GM21576 (cell line): ENCODE results near the gene PRKD2.
"Not testable (repeated sequence)": the region's sequence is repeated elsewhere in the genome, so short reads cannot be mapped to it uniquely, and the experiment has no call there.

Experiments
- ATAC-seq: cut with Tn5 transposase; IDR thresholded peaks from one replicate; pipeline ENCODE4 v1.9.1; 2021; ENCODE audit warnings: mild to moderate bottlenecking, moderate library complexity; ENCODE audit not compliant: unreplicated experiment

PRKD2 gene

DNA sequence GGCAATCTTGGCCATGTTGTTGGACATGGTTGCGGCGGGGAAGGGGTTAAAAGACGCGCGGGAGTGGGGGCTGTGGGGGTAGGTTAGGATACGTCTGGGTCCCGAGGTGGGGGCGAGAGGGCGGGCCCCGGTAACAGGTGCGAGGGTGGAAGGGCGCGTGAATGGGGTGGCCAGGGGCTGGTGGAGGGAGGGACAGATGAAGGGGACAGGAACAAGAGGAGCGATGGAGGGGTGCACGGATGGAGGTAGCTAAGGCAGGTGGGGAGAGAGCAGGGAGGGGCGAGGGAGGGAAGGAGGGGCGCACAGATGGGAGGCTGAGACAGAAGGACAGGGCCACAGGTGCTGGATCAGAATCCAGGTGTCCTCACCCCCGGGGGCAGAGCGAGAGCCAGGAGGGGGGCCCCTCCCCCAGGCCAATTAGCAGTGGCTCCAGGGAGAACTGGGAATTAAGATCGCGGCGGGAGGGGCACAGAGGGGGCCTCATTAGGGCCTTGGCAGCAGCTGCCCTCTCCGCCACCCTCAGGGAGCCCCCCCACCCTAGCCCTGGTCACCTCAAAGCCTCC is 82.2 kb downstream of the PRKD2 start:
- ATAC-seq, result no peak

DNA sequence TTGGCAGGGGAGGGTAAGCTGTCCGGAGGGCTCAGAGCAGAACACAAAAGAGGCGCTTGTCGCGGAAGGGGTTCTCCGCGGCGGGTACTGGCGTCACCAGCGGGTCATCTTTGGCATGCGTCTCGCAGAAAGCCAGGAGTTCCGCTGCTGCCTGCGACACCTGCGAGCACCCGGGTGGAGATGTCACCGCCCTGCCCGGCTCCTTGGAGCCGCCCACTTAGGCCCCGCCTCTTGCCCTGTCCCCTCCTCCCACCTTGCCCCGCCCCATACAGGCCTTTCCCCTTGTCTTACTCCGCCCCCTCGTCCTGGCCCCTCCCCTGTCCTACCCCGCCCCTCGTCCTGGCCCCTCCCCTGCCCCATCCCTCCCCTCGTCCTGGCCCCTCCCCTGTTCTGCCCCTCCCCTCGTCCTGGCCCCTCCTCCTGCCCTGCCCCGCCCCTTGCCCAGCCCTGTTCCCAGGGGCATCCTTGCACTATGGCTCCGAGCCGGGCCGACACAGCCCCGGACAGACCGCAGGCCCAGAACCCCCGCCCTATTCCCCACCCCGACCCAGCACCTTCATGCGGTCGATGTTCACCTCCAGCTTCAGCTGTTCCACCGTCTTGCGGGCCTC is 82.8 kb downstream of the PRKD2 start:
- ATAC-seq, result peak; percentile 52

DNA sequence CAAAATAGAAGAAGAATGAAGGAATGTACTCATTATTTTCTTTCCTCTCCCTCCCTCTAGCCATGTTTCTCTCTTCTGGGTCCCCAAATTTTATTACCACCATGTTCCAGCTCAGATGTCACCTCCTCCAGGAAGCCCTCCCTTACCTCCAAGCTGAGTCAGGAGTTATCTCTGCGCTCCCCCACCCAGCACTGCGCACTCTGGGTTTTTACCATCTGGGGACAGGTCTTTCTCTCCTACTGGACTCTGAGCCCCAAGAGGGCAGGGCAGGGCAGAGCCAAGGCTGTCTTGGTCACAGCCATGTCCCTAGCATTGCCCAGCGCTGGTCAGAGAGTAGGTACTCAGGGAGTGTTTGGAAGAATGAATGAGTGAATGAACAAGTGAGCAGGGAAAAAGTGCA is 83.8 kb downstream of the PRKD2 start:
- no peak for ATAC-seq

DNA sequence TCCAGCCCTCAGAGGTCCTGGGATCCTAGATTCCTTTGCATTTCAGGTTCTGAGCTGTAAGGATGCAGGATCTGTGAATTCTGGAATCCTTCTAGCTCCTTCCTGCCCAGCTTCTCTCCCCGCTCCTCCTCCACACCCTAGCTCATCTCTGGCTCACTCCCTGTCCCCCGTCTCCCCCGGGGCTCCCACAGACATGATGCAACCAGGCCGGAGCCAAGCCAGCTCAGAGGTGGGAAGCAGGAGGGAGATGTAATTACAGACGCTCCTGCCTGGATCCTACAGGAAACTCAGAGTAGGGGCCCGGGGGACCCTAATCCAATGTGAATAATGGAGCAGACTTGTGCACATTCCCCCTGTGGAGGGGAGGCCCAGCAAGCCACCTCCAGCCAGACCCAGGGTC is 85.4 kb downstream of the PRKD2 start:
- no peak for ATAC-seq

DNA sequence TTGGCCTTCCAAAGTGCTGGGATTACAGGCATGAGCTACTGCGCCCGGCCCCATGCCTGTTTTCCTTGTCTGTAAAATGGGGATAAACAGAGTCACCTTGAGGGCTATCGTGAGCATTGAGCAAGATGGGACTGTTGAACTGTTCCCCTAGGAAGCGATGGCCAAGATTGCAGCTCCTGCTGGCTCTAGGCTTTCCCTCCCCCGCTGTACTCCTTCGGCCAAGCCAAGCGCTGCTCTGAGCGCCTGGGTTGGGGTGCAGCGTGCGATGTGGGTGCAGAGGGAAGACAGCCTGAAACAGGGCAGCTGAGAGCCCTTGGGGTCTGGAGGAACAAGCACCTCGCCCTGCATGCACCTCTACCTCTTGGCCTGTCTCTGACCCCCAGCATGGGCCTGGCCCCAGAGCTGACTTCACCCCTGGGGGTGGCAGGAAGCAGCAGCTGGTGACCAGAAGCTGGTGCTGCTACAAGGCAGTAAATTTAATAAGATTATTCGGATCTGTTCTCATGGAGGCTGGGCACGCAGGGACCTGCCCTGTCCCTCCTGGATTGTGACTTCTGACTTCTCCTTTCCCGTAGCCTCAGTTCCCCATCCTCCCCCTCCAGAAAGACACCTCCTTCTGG is 86.2 kb downstream of the PRKD2 start:
- ATAC-seq, result no peak

DNA sequence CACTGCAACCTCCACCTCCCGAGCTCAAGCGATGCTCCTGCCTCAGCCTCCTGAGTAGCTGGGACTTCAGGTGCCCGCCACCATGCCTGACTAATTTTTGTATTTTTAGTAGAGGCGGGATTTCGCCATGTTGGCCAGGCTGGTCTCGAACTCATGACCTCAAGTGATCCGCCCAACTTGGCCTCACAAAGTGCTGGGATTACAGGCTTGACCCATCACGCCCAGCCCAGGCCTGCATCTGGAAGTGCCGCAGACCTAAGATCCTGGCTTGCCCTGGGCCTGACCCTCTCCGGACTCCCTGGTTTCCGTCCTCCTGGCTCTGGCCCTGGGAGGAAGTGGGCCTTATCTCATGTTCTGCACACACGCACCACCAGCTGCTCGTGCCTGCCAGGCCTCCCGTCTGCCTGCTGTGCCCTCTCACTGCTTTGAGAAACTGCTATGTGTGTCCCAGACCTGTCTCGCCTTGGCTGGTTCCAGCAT is 87.3 kb downstream of the PRKD2 start:
- no peak for ATAC-seq

DNA sequence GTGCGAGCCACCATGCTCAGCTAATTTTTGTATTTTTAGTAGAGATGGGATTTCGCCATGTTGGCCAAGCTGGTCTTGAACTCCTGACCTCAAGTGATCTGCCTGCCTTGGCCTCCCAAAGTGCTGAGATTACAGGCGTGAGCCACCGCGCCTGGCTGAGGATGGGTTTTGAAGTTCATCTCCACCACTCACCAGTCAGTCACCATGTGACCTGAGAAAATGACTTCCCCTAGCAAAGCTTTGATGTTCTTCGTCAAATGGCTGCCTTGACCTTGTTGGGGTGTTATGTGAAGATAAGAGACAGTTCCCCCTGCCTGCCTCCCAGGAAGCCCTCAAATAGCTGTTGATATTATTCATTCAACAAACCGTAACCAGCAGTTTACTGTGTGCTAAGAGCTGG is 87.9 kb downstream of the PRKD2 start:
- ATAC-seq, result not testable (repeated sequence)

DNA sequence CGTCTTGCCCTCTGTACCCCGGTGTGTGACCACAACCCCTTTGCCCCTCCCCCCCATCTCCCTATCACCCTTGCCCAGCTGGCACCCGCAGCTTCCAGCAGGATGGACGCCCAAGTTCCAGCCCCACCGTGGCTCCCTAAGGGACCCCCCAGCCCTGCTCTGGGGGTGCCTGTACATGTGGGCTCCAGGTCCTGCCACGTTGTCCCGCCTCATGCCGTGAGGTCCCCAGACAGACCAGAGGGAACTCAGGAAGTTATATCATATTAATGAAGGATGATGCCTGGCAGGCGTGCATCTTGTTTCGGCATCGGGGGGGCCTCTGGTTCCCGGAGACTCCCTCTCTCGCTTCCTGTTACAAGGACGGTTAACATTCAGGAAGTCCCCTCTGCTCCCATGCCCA is 90.5 kb downstream of the PRKD2 start:
- ATAC-seq, result no peak

DNA sequence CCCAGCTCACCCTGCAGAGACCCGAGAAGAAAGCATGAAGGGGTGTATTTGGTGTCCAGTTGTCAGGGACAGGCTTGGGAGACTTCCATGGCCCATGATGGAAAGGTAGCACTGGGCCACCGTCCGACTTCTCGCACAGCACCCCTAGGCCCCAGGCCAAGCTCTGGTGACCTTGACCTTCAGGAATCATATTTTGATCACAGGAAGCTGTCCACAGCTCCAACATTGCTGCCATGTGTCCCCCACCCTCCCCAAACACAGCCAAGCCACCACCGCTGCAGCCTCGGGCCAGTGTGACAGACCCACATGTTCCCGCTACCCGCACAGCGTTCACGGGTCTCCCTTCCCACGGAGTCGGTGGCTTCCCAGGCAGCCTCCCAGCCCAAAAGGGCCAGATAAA is 91.2 kb downstream of the PRKD2 start:
- ATAC-seq, result no peak

DNA sequence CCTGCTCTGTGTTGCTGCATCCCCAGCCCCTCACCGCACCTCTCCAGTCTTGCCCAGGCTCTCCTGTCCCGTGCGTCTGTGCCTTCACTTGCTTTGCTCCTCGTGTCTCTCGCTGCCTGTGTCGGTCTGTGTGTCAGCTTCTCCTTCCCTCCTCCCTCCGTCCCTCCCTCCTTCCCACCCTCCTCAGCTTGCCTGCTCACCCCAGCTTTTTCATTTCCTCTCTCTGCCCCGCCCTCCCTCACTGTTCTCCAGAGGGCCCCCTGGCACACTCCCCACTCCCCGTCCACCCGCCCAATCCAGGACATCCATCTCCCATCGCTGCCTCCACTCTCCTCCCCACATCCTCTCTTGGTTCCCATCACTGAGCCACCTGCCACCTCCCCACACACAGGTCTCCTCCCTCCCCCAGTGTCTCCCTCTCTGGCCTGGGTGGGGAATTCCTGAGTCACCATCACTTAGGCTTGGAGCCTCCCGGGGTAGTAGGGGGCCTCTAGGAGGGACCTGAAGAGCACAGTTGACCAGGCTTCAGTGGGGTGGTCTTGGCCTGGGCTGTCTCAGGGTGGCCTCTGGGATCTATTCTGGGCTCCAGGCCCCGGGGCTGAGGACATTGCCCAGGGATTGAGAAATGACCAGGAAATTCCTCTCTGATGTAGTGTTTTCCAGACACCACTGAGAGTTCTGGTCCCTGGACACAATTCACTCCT is 91.8 kb downstream of the PRKD2 start, which contains the start of gene PTGIR:
Gene PTGIR (minus strand): TSS at position 132 of the 704 bp plus-strand sequence. CDS start 864 bp downstream, outside the sequence.
- ATAC-seq, result no peak
